GM12801 (cell line): ENCODE measurements around the gene SMARCE1.

ENCODE experiments used
- CTCF ChIP-seq: IDR thresholded peaks from one replicate; pipeline ENCODE4 v1.5.1; 2011; ENCODE audit warnings: control low read depth; ENCODE audit not compliant: insufficient read length; ENCODE audit errors: extremely low read depth

Gene SMARCE1

GRCh38 chr17:40680998-40681397 is 33.4 kb upstream of the SMARCE1 start:
- no peak for TF ChIP-seq CTCF

GRCh38 chr17:40679523-40679907 is 31.9 kb upstream of the SMARCE1 start:
- TF ChIP-seq CTCF = no peak

- no peak for TF ChIP-seq CTCF
Measured at GRCh38 chr17:40678902-40679522, 31.4 kb upstream of the SMARCE1 start.

GRCh38 chr17:40675905-40676304 is 28.3 kb upstream of the SMARCE1 start:
- no peak for TF ChIP-seq CTCF

- no peak for TF ChIP-seq CTCF
Measured at GRCh38 chr17:40672654-40673053, 25.0 kb upstream of the SMARCE1 start.

GRCh38 chr17:40671282-40671681 is 23.7 kb upstream of the SMARCE1 start:
- no peak for TF ChIP-seq CTCF

- no peak for TF ChIP-seq CTCF
Measured at GRCh38 chr17:40666331-40666730, 18.7 kb upstream of the SMARCE1 start.
